GM21526 (cell line): ENCODE data around the gene RHOT2.
"Not testable (repeated sequence)": the region's sequence is repeated elsewhere in the genome, so short reads cannot be mapped to it uniquely, and the experiment has no call there.

ENCODE experiments used
- ATAC-seq: cut with Tn5 transposase; IDR thresholded peaks from one replicate; pipeline ENCODE4 v1.9.1; 2021; ENCODE audit warnings: moderate library complexity; ENCODE audit not compliant: unreplicated experiment, low FRiP score

RHOT2 gene

GRCh38 chr16:711084-711483, 43.2 kb downstream of the RHOT2 start:
- ATAC-seq, result no peak

GRCh38 chr16:711548-712320, 43.8 kb downstream of the RHOT2 start:
- no peak for ATAC-seq

- ATAC-seq, result not testable (repeated sequence)
Measured at GRCh38 chr16:712740-713250, 44.9 kb downstream of the RHOT2 start.

GRCh38 chr16:714079-714478, 46.1 kb downstream of the RHOT2 start:
- ATAC-seq, result no peak

- no peak for ATAC-seq
Measured at GRCh38 chr16:714558-715476, 46.9 kb downstream of the RHOT2 start, which contains the start of gene METRN. Gene METRN (plus strand): TSS chr16:715118. CDS start chr16:715290, 172 bp downstream.

- ATAC-seq, result no peak
Measured at GRCh38 chr16:715477-716199, 47.7 kb downstream of the RHOT2 start.

- ATAC-seq, result no peak
Measured at GRCh38 chr16:716200-716568, 48.3 kb downstream of the RHOT2 start.

- no peak for ATAC-seq
Measured at GRCh38 chr16:716768-717325, 48.9 kb downstream of the RHOT2 start.

GRCh38 chr16:717450-718245, 49.7 kb downstream of the RHOT2 start:
- ATAC-seq, result no peak

GRCh38 chr16:718389-718788, 50.5 kb downstream of the RHOT2 start:
- ATAC-seq, result no peak

GRCh38 chr16:718922-719321, 51.0 kb downstream of the RHOT2 start:
- ATAC-seq, result no peak

- no peak for ATAC-seq
Measured at GRCh38 chr16:719815-720446, 52.0 kb downstream of the RHOT2 start.

- no peak for ATAC-seq
Measured at GRCh38 chr16:720447-720989, 52.6 kb downstream of the RHOT2 start.

- peak; percentile 54 for ATAC-seq
Measured at GRCh38 chr16:720990-721764, 53.2 kb downstream of the RHOT2 start, which contains the start of gene ANTKMT. Gene ANTKMT (plus strand): TSS chr16:721146. CDS start chr16:721275, 129 bp downstream.

- ATAC-seq, result no peak
Measured at GRCh38 chr16:721765-722540, 54.0 kb downstream of the RHOT2 start.

GRCh38 chr16:722835-723633, 55.1 kb downstream of the RHOT2 start:
- no peak for ATAC-seq
